ENCODE results near the gene PRPF38B. TPM values are rescaled to one million over a fixed set of nuclear protein-coding genes. Genes with fewer than 3 reads are reported as not detected.

PRPF38B gene
- total RNA-seq, 6 experiments from 2014 or later = 19.9 to 24.1 (median 23.7) TPM

GRCh38 chr1:108728327-108728923 lies 36.3 kb downstream of the PRPF38B start:
- H3K27ac Mint-ChIP-seq = no peak overlapping the region
- no peak for DNase-seq
- peaks cover 3% of the 10 kb centered on the region for H3K27me3 Mint-ChIP-seq (ENCODE audit: insufficient read depth)
- no peak for TF ChIP-seq CTCF (IDR thresholded peaks at IDR 0.05)
- peaks cover 9% of the 10 kb centered on the region; the same call in 1 of the 2 replicates for H3K4me1 Mint-ChIP-seq (ENCODE audit: low read depth)
- no peak overlapping the region for H3K4me3 Mint-ChIP-seq
- H3K36me3 Mint-ChIP-seq (ENCODE audit: low read depth) = no peaks in the 10 kb centered on the region
- H3K9me3 Mint-ChIP-seq = no peaks in the 10 kb centered on the region

GRCh38 chr1:108729481-108729880 lies 37.4 kb downstream of the PRPF38B start:
- H3K27me3 Mint-ChIP-seq (ENCODE audit: insufficient read depth) = peaks cover 3% of the 10 kb centered on the region
- no peaks in the 10 kb centered on the region for H3K9me3 Mint-ChIP-seq
- DNase-seq = no peak
- H3K36me3 Mint-ChIP-seq (ENCODE audit: low read depth) = no peaks in the 10 kb centered on the region
- no peak overlapping the region for H3K4me3 Mint-ChIP-seq
- H3K27ac Mint-ChIP-seq = no peak overlapping the region
- H3K4me1 Mint-ChIP-seq (ENCODE audit: low read depth) = peaks cover 9% of the 10 kb centered on the region; the same call in 1 of the 2 replicates
- TF ChIP-seq CTCF (IDR thresholded peaks at IDR 0.05) = no peak

- peaks cover 3% of the 10 kb centered on the region for H3K27me3 Mint-ChIP-seq (ENCODE audit: insufficient read depth)
- no peak overlapping the region for H3K4me3 Mint-ChIP-seq
- no peaks in the 10 kb centered on the region for H3K9me3 Mint-ChIP-seq
- DNase-seq = no peak
- peaks cover 9% of the 10 kb centered on the region; the same call in 1 of the 2 replicates for H3K4me1 Mint-ChIP-seq (ENCODE audit: low read depth)
- no peak overlapping the region for H3K27ac Mint-ChIP-seq
- no peak for TF ChIP-seq CTCF (IDR thresholded peaks at IDR 0.05)
- H3K36me3 Mint-ChIP-seq (ENCODE audit: low read depth) = no peaks in the 10 kb centered on the region
Observed at GRCh38 chr1:108732398-108732797, 40.3 kb downstream of the PRPF38B start.

GRCh38 chr1:108734171-108734865 lies 42.2 kb downstream of the PRPF38B start:
- Mint-ChIP-seq H3K27ac (no peak overlapping the region), H3K36me3 (ENCODE audit: low read depth) (no peaks in the 10 kb centered on the region), H3K4me1 (ENCODE audit: low read depth) (peaks cover 9% of the 10 kb centered on the region; the same call in 1 of the 2 replicates), H3K9me3 (no peaks in the 10 kb centered on the region), H3K27me3 (ENCODE audit: insufficient read depth) (peaks cover 1% of the 10 kb centered on the region; the same call in 1 of the 2 replicates), H3K4me3 (no peak overlapping the region)
- TF ChIP-seq CTCF (IDR thresholded peaks at IDR 0.05) = no peak
- DNase-seq = no peak

GRCh38 chr1:108742253-108742652 lies 50.1 kb downstream of the PRPF38B start:
- Mint-ChIP-seq H3K27me3 (ENCODE audit: insufficient read depth) (peaks cover 1% of the 10 kb centered on the region), H3K36me3 (ENCODE audit: low read depth) (peaks cover 8% of the 10 kb centered on the region; the same call in 1 of the 2 replicates), H3K9me3 (no peaks in the 10 kb centered on the region), H3K27ac (no peak overlapping the region), H3K4me3 (no peak overlapping the region), H3K4me1 (ENCODE audit: low read depth) (peaks cover under 1% of the 10 kb centered on the region)
- no peak for DNase-seq
- no peak for TF ChIP-seq CTCF (IDR thresholded peaks at IDR 0.05)

All from HFFc6 (cell line).